GM12878 (cell line): ENCODE data around the gene WDR48. TPM values are rescaled to one million over a fixed set of nuclear protein-coding genes. Genes with fewer than 3 reads are reported as not detected.

Experiments
- ATAC-seq: fragments of 200-7000 bp; cut with Tn5 transposase; 3 replicates; pipeline ENCODE4 v1.9.1; 2020; ENCODE audit warnings: mild to moderate bottlenecking, moderate library complexity
- BruUV-seq: library from RNA; stranded (reverse); fragments of 400-500 nt; replicated peaks from 2 replicates; lab custom pipeline; 2021; lab: Mats Ljungman, UMichigan
- CTCF ChIA-PET: fragments of 300-600 bp; sonication (Branson Sonifier 250); formaldehyde crosslinking; extraction: SDS; loops from one replicate; lab custom pipeline; 2021; ENCODE audit warnings: inconsistent platforms; lab: Yijun Ruan, JAX
- POLR2A ChIA-PET: fragments of 350-600 bp; formaldehyde crosslinking; extraction: SDS; loops from one replicate; lab custom pipeline; 2021; ENCODE audit warnings: inconsistent platforms; lab: Charles Lee
- RAD21 ChIA-PET: fragments of 300-600 bp; sonication (Branson Sonifier 250); formaldehyde crosslinking; loops from one replicate; lab custom pipeline; 2023; ENCODE audit warnings: antibody characterized with exemption; ENCODE audit not compliant: unreplicated experiment; lab: Charles Lee
- SMC1A ChIA-PET: fragments of 300-600 bp; sonication (Branson Sonifier 250); formaldehyde crosslinking; loops from one replicate; lab custom pipeline; 2023; ENCODE audit not compliant: unreplicated experiment, uncharacterized antibody; lab: Charles Lee
- DNase-seq: peaks from one replicate; pipeline ENCODE4 v3.0.0-alpha.2; 2011; ENCODE audit warnings: low read depth, low spot score
- FAIRE-seq: peaks from 3 replicates; lab custom pipeline; 2011; peaks lifted over from hg19 to GRCh38; lab: Jason Lieb, UNC
- H2AFZ ChIP-seq: 2 replicates; pipeline ENCODE4 v1.6.0; 2011; ENCODE audit warnings: low read depth, low read length, control low read depth; ENCODE audit not compliant: control insufficient read depth
- H3K27ac ChIP-seq: 2 replicates; pipeline ENCODE4 v1.5.1; 2011; ENCODE audit warnings: control low read depth; ENCODE audit not compliant: control insufficient read depth, insufficient read depth
- H3K27me3 ChIP-seq, 2 experiments: replicated peaks in 1 of 2; 2 replicates each; pipeline versions ENCODE4 v1.6.0 to v1.6.1; 2011; ENCODE audit warnings: low read length in 1 of 2; ENCODE audit not compliant: control insufficient read depth in 2 of 2, insufficient read depth in 2 of 2
- H3K36me3 ChIP-seq, 2 experiments: 2 replicates each; pipeline ENCODE4 v1.5.1; 2011; ENCODE audit warnings: low read length in 1 of 2; ENCODE audit not compliant: control insufficient read depth in 2 of 2, insufficient read depth in 2 of 2
- H3K4me1 ChIP-seq: 2 replicates; pipeline ENCODE4 v1.6.1; 2011; ENCODE audit warnings: mild to moderate bottlenecking, low read length, moderate library complexity, mixed read lengths; ENCODE audit not compliant: control insufficient read depth, insufficient read depth
- H3K4me2 ChIP-seq: 2 replicates; pipeline ENCODE4 v1.6.0; 2011; ENCODE audit warnings: control low read depth; ENCODE audit not compliant: control insufficient read depth, insufficient read depth
- H3K4me3 ChIP-seq: fragments of 200-600 bp; sonication (generic); 2 replicates; pipeline ENCODE4 v1.5.1; 2016
- H3K79me2 ChIP-seq: 2 replicates; pipeline ENCODE4 v1.6.0; 2011; ENCODE audit warnings: low read length; ENCODE audit not compliant: control insufficient read depth, insufficient read depth
- H3K9ac ChIP-seq: 2 replicates; pipeline ENCODE4 v1.8.0; 2011; ENCODE audit warnings: low read length, control low read depth, mixed read lengths; ENCODE audit not compliant: control insufficient read depth, insufficient read depth
- H3K9me3 ChIP-seq: replicated peaks from 3 replicates; pipeline ENCODE4 v1.5.1; 2011; ENCODE audit warnings: mild to moderate bottlenecking, low read length; ENCODE audit not compliant: control insufficient read depth, insufficient read depth
- H4K20me1 ChIP-seq: 2 replicates; pipeline ENCODE4 v1.6.0; 2011; ENCODE audit not compliant: control insufficient read depth, insufficient read depth
- CEBPB ChIP-seq, 2 experiments: fragments of 150-350 bp in 1 of 2; IDR thresholded peaks; 2 replicates each; pipeline ENCODE4 v1.6.1; 2012 to 2014; ENCODE audit warnings: low read depth in 2 of 2, low read length in 2 of 2, borderline replicate concordance in 1 of 2, inconsistent platforms in 1 of 2
- JUND ChIP-seq: IDR thresholded peaks from 2 replicates; pipeline ENCODE4 v1.6.1; 2012; ENCODE audit warnings: low read depth, mild to moderate bottlenecking, low read length, improper control_type of control experiment, moderate library complexity
- KLF5 ChIP-seq: fragments of 450-650 bp; IDR thresholded peaks from 2 replicates; pipeline ENCODE4 v1.6.1; 2014; ENCODE audit warnings: mild to moderate bottlenecking; ENCODE audit not compliant: partially characterized antibody
- NRF1 ChIP-seq: conservative IDR thresholded peaks from 2 replicates; pipeline ENCODE4 v1.6.1; 2011; ENCODE audit warnings: mild to moderate bottlenecking, low read depth, low read length, improper control_type of control experiment
- RFX5 ChIP-seq: IDR thresholded peaks from 2 replicates; pipeline ENCODE4 v1.6.1; 2011; ENCODE audit warnings: low read depth, low read length, improper control_type of control experiment
- SIX5 ChIP-seq: IDR thresholded peaks from 2 replicates; pipeline ENCODE4 v1.6.1; 2011; ENCODE audit warnings: mild to moderate bottlenecking, low read depth, low read length, moderate library complexity; ENCODE audit not compliant: severe bottlenecking
- SMAD1 ChIP-seq: fragments of 450-650 bp; IDR thresholded peaks from 2 replicates; pipeline ENCODE4 v1.6.1; 2018; ENCODE audit warnings: mild to moderate bottlenecking, low read depth; ENCODE audit not compliant: partially characterized antibody
- SPI1 ChIP-seq: IDR thresholded peaks from 2 replicates; pipeline ENCODE4 v1.6.1; 2011; ENCODE audit warnings: low read depth, mild to moderate bottlenecking, low read length, moderate library complexity, borderline replicate concordance; ENCODE audit not compliant: insufficient read depth
- STAT1 ChIP-seq: fragments of 450-650 bp; conservative IDR thresholded peaks from 2 replicates; pipeline ENCODE4 v1.6.1; 2014; ENCODE audit warnings: antibody characterized with exemption, mild to moderate bottlenecking
- ZNF384 ChIP-seq: IDR thresholded peaks from 2 replicates; pipeline ENCODE4 v1.6.1; 2012; ENCODE audit warnings: low read depth, mild to moderate bottlenecking, low read length, improper control_type of control experiment, borderline replicate concordance
- ZSCAN29 ChIP-seq: fragments of 450-650 bp; IDR thresholded peaks from 2 replicates; pipeline ENCODE4 v1.6.1; 2017; ENCODE audit warnings: mild to moderate bottlenecking, moderate library complexity
- WGBS: methylation state at CpG from one replicate; pipeline ENCODE4 v1.1.6; 2016; ENCODE audit warnings: low lambda C conversion rate; ENCODE audit not compliant: insufficient replicate concordance, insufficient coverage; ENCODE audit errors: missing lambda C conversion rate; 5-methylcytosine and 5-hydroxymethylcytosine counted together
- in situ Hi-C: fragments of 300-500 bp; cut with MboI; formaldehyde crosslinking; loops from 9 replicates; pipeline ENCODE4 v1.14.3; 2018; ENCODE audit warnings: mixed read lengths
- intact Hi-C: fragments of 100-400 bp; cut with micrococcal nuclease; formaldehyde crosslinking; loops from one replicate; pipeline ENCODE4 v1.14.2; 2022; ENCODE audit not compliant: unreplicated experiment
- polyA plus RNA-seq, 11 experiments: library from polyadenylated mRNA; depleted of rRNA in 4 of 11; unstranded in 6 of 11; stranded (reverse) in 5 of 11; fragments of >200 nt; fragmentation: Nextera tagmentation in 4 of 11; fragmentation: Illumina TruSeq in 1 of 11; extraction: Ambion mirVana in 4 of 11; extraction: Trizol in 1 of 11; gene quantifications; 1 replicate in 1 of 11; 2 replicates in 10 of 11; pipeline versions ENCODE4 v1.2.1 to v1.2.3, GENCODE V29; 2011 to 2016; ENCODE audit warnings: inconsistent platforms in 2 of 11, missing spikeins in 2 of 11, low read depth in 1 of 11
- total RNA-seq, 4 experiments: library from RNA; depleted of rRNA in 3 of 4; stranded (reverse); fragments of >200 nt in 3 of 4; fragmentation: Illumina TruSeq in 1 of 4; extraction: Trizol in 1 of 4; gene quantifications; 2 replicates each; pipeline versions ENCODE4 v1.2.1 to v1.2.3, GENCODE V29; 2013 to 2021
- TF ChIP-seq, protein P1 (sequence below): fragments of 150-350 bp; IDR thresholded peaks from 2 replicates; pipeline ENCODE4 v1.6.1; 2016; ENCODE audit warnings: low read depth, low read length
- TF ChIP-seq, protein P2 (sequence below): IDR thresholded peaks from 2 replicates; pipeline ENCODE4 v1.6.1; 2011; ENCODE audit warnings: low read depth, low read length, improper control_type of control experiment, borderline replicate concordance

WDR48 gene
- total and polyA plus RNA-seq, 10 of the 15 experiments (the other 5 are each of a cell fraction or from before 2014, with no cell fraction given), result 16.8 to 43.8 (median 29.0) TPM

DNA sequence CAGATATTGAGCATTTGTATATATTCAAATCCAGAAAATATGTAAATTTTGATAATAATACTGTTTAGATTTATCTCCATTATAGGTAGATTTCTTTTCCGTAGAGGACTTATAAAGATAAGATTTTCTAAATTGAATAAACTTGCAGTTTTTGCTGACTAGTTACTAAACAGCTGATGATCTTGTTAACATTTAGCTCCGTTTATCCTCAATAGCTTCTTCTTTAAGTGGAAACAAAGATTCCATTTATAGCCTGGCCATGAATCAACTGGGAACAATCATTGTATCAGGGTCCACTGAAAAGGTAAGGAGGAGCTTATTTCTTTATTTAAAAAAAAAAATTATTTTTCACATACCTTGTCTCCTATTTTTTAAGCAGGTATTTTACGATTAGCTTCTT, 16.7 kb downstream of the WDR48 start:
- FAIRE-seq (no peak), DNase-seq (no peak), ATAC-seq (no peak)
- Histone ChIP-seq H3K4me1 (no peaks in the 10 kb centered on the region), H3K9ac (no peak overlapping the region), H4K20me1 (no peaks in the 10 kb centered on the region), H3K36me3 (peaks cover 0 to 12% of the 10 kb centered on the region in 2 experiments; a peak in 2 of 4 replicates), H3K27ac (no peak overlapping the region), H3K79me2 (no peaks in the 10 kb centered on the region), H3K9me3 (no peaks in the 10 kb centered on the region), H3K27me3 (no peaks in the 10 kb centered on the region), H2AFZ (no peak overlapping the region), H3K4me3 (no peak overlapping the region), H3K4me2 (no peak overlapping the region)
- in situ Hi-C loops, result no loop called here
- CTCF ChIA-PET, result interaction anchor here (1.1 to 2.2 kb wide), 3 partner anchors 20 to 220 kb away, joined by 3 to 9 read pairs (median 4); no protein-coding TSS in a partner anchor
- intact Hi-C loops, result no loop called here
- whole genome bisulfite sequencing, result 97% methylated on average over 3 of the region's 3 CpGs
- no peak for TF ChIP-seq CEBPB (IDR thresholded peaks at IDR 0.05; ENCODE audit: borderline replicate concordance in 1 of 2, low read depth in 2 of 2, low read length in 2 of 2)
- TF ChIP-seq, protein P1, sequence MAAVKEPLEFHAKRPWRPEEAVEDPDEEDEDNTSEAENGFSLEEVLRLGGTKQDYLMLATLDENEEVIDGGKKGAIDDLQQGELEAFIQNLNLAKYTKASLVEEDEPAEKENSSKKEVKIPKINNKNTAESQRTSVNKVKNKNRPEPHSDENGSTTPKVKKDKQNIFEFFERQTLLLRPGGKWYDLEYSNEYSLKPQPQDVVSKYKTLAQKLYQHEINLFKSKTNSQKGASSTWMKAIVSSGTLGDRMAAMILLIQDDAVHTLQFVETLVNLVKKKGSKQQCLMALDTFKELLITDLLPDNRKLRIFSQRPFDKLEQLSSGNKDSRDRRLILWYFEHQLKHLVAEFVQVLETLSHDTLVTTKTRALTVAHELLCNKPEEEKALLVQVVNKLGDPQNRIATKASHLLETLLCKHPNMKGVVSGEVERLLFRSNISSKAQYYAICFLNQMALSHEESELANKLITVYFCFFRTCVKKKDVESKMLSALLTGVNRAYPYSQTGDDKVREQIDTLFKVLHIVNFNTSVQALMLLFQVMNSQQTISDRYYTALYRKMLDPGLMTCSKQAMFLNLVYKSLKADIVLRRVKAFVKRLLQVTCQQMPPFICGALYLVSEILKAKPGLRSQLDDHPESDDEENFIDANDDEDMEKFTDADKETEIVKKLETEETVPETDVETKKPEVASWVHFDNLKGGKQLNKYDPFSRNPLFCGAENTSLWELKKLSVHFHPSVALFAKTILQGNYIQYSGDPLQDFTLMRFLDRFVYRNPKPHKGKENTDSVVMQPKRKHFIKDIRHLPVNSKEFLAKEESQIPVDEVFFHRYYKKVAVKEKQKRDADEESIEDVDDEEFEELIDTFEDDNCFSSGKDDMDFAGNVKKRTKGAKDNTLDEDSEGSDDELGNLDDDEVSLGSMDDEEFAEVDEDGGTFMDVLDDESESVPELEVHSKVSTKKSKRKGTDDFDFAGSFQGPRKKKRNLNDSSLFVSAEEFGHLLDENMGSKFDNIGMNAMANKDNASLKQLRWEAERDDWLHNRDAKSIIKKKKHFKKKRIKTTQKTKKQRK, result no peak
- SMC1A ChIA-PET, result interaction anchor here (0.6 to 1.9 kb wide), 3 partner anchors 13 to 766 kb away, joined by 3 to 8 read pairs (median 3); no protein-coding TSS in a partner anchor
- no TSS peak for BruUV-seq
- POLR2A ChIA-PET, result no interaction called here
- RAD21 ChIA-PET, result interaction anchor here (1.0 kb wide), 1 partner anchor 12 kb away, joined by 3 read pairs; no protein-coding TSS in a partner anchor

DNA sequence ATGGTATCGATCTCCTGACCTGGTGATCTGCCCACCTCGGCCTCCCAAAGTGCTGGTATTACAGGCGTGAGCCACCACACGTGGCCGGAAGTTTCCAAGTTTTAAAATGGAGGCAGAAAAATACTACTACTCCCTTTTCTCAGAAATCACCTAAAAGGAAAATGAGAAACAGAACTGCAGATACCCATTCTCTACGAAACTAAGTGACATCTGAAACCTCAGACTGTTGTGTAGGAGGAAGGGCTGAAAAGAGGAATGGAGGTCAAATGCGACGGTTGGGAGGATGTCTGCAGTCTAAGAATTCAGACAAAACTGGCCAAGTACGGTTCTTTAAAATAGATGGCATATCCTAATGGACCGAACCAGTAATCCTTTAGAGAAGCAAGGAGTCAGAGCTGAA, 24.1 kb downstream of the WDR48 start:
- ChIA-PET SMC1A (no interaction called here), RAD21 (no interaction called here), POLR2A (no interaction called here)
- FAIRE-seq (no peak), ATAC-seq (no peak), DNase-seq (no peak)
- no peak overlapping the region for H3K4me2 ChIP-seq
- no peak overlapping the region for H3K9ac ChIP-seq
- no peaks in the 10 kb centered on the region for H3K9me3 ChIP-seq
- no peaks in the 10 kb centered on the region for H3K4me1 ChIP-seq
- no peaks in the 10 kb centered on the region for H4K20me1 ChIP-seq
- no TSS peak for BruUV-seq
- no peak overlapping the region for H2AFZ ChIP-seq
- no peaks in the 10 kb centered on the region for H3K27me3 ChIP-seq
- no peaks in the 10 kb centered on the region for H3K79me2 ChIP-seq
- no peak overlapping the region for H3K4me3 ChIP-seq
- intact Hi-C loops, result no loop called here
- H3K36me3 ChIP-seq, result peaks cover 3 to 21% of the 10 kb centered on the region in 2 experiments
- TF ChIP-seq, protein P2, sequence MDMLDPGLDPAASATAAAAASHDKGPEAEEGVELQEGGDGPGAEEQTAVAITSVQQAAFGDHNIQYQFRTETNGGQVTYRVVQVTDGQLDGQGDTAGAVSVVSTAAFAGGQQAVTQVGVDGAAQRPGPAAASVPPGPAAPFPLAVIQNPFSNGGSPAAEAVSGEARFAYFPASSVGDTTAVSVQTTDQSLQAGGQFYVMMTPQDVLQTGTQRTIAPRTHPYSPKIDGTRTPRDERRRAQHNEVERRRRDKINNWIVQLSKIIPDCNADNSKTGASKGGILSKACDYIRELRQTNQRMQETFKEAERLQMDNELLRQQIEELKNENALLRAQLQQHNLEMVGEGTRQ, result no peak
- TF ChIP-seq SIX5, result no peak
- no peak for TF ChIP-seq ZSCAN29
- TF ChIP-seq SPI1, result no peak
- TF ChIP-seq SMAD1, result no peak
- no peak for TF ChIP-seq RFX5
- TF ChIP-seq KLF5, result no peak
- no peak for TF ChIP-seq NRF1
- TF ChIP-seq STAT1, result no peak
- no peak for TF ChIP-seq JUND
- TF ChIP-seq ZNF384, result no peak
- TF ChIP-seq, all 136 proteins: peak for 0
- CTCF ChIA-PET, result no interaction called here
- H3K27ac ChIP-seq, result no peak overlapping the region
- in situ Hi-C loops, result no loop called here
- 80% methylated on average over 10 of the region's 10 CpGs for WGBS
